ENCODE results near the gene CDC25A. TPM values are rescaled to one million over a fixed set of nuclear protein-coding genes. Genes with fewer than 3 reads are reported as not detected.

CDC25A gene
- total RNA-seq, 1 experiment from 2014 or later: 19.6 TPM

GRCh38 chr3:48125886-48126622 is 62.2 kb downstream of the CDC25A start:
- ATAC-seq (no peak), DNase-seq (ENCODE audit: low read depth, low spot score) (no peak)
- Histone ChIP-seq H3K36me3 (ENCODE audit: control insufficient read depth in 1 of 2, insufficient read depth in 2 of 2, low read length in 2 of 2) (no peaks in the 10 kb centered on the region), H3K4me3 (replicated peaks in 1 of 2; ENCODE audit: low read depth in 1 of 2, low read length in 2 of 2) (no peak overlapping the region), H3K9ac (ENCODE audit: low read length) (no peak overlapping the region), H3K27me3 (ENCODE audit: insufficient read depth, low read length) (no peaks in the 10 kb centered on the region), H3K79me2 (ENCODE audit: insufficient read depth, low read length) (no peaks in the 10 kb centered on the region), H3K4me2 (ENCODE audit: low read length) (no peak overlapping the region), H3K27ac (ENCODE audit: low read depth, low read length) (no peak overlapping the region), H3K9me2 (ENCODE audit: insufficient read depth) (no peaks in the 10 kb centered on the region), H3K4me1 (ENCODE audit: control insufficient read depth in 1 of 2, insufficient read depth in 2 of 2, low read length in 2 of 2) (no peaks in the 10 kb centered on the region), H4K20me1 (ENCODE audit: insufficient read depth) (no peaks in the 10 kb centered on the region), H3K9me3 (ENCODE audit: control insufficient read depth in 1 of 2, insufficient read depth in 1 of 2, low read depth in 1 of 2, low read length in 2 of 2) (no peaks in the 10 kb centered on the region), H2AFZ (ENCODE audit: low read depth, low read length, poor library complexity, severe bottlenecking) (no peak overlapping the region)
- CTCF ChIA-PET: no interaction called here
- RAD21 ChIA-PET (ENCODE audit: low non-redundant PET in 1 of 2, low total read pairs in 2 of 2, uncharacterized antibody in 2 of 2, unreplicated experiment in 2 of 2): no interaction called here
- TF ChIP-seq YY1 (IDR thresholded peaks at IDR 0.05; ENCODE audit: extremely low read depth, insufficient replicate concordance, low read depth, low read length): no peak
- TF ChIP-seq RAD21 (IDR thresholded peaks at IDR 0.05; ENCODE audit: low read depth): no peak
- no peak for TF ChIP-seq EZH2 (IDR thresholded peaks at IDR 0.05)
- TF ChIP-seq POLR2A (IDR thresholded peaks at IDR 0.05; ENCODE audit: borderline replicate concordance, extremely low read depth, insufficient read depth, insufficient read length): no peak
- TF ChIP-seq ATF3 (IDR thresholded peaks at IDR 0.05): no peak
- TF ChIP-seq ZFX (IDR thresholded peaks at IDR 0.05): no peak
- no peak for TF ChIP-seq SIN3A (IDR thresholded peaks at IDR 0.05; ENCODE audit: low read depth)
- no peak for TF ChIP-seq ELF1 (IDR thresholded peaks at IDR 0.05; ENCODE audit: borderline replicate concordance, low read depth)
- no peak for TF ChIP-seq ZNF274 (IDR thresholded peaks at IDR 0.05; ENCODE audit: low read depth, low read length)
- no peak for TF ChIP-seq ZBTB33 (IDR thresholded peaks at IDR 0.05; ENCODE audit: extremely low read depth, insufficient replicate concordance, low read length)
- no peak for TF ChIP-seq CEBPB (IDR thresholded peaks at IDR 0.05; ENCODE audit: low read depth)
- no peak for TF ChIP-seq TCF7L2 (IDR thresholded peaks at IDR 0.05; ENCODE audit: borderline replicate concordance, extremely low read depth, insufficient read depth, insufficient read length)
- no peak for TF ChIP-seq EZH2phosphoT487 (IDR thresholded peaks at IDR 0.05; ENCODE audit: borderline replicate concordance)
- TF ChIP-seq POLR2AphosphoS5 (IDR thresholded peaks at IDR 0.05; ENCODE audit: low read depth, low read length): no peak
- TF ChIP-seq MAX (IDR thresholded peaks at IDR 0.05): no peak
- TF ChIP-seq JUND (IDR thresholded peaks at IDR 0.05): no peak
- POLR2A ChIA-PET: interaction anchor here (1.1 kb wide), 1 partner anchor 36 kb away, joined by 3 read pairs; no protein-coding TSS in a partner anchor
- intact Hi-C loops (cut with micrococcal nuclease): no loop called here
- no TSS peak for BruUV-seq (replicated peaks)

Measured in HCT116 (cell line).